ENCODE measurements around the gene HIF3A.

DNA sequence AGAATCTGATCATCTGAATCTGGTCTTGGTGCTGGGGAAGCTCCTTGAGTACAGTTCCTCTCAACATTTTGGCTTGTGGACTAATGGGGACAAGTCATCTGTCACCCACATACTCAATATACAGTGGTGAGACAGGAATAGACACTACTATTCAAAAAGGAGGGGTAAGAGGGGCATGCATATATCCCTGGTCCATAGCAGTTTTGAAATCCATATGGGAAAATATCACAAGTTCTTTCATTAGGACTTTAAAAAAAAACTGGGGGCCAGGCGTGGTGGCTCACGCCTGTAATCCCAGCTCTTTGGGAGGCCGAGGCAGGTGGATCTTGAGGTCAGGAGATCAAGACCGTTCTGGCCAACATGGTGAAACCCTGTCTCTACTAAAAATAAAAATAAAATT is 29.8 kb downstream of the HIF3A start:
- TF ChIP-seq EP300 (IDR thresholded peaks at IDR 0.05): no peak
- TF ChIP-seq, protein P1, sequence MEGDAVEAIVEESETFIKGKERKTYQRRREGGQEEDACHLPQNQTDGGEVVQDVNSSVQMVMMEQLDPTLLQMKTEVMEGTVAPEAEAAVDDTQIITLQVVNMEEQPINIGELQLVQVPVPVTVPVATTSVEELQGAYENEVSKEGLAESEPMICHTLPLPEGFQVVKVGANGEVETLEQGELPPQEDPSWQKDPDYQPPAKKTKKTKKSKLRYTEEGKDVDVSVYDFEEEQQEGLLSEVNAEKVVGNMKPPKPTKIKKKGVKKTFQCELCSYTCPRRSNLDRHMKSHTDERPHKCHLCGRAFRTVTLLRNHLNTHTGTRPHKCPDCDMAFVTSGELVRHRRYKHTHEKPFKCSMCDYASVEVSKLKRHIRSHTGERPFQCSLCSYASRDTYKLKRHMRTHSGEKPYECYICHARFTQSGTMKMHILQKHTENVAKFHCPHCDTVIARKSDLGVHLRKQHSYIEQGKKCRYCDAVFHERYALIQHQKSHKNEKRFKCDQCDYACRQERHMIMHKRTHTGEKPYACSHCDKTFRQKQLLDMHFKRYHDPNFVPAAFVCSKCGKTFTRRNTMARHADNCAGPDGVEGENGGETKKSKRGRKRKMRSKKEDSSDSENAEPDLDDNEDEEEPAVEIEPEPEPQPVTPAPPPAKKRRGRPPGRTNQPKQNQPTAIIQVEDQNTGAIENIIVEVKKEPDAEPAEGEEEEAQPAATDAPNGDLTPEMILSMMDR (IDR thresholded peaks at IDR 0.05): no peak
- no peak for TF ChIP-seq POLR2A (IDR thresholded peaks at IDR 0.05)

Measured in gastroesophageal sphincter (tissue), 3 donors.